Measurements from ENCODE around the gene NAV2. TPM values are rescaled to one million over a fixed set of nuclear protein-coding genes. Genes with fewer than 3 reads are reported as not detected.

NAV2 gene
- total and polyA plus RNA-seq, 4 experiments from 2014 or later = 1.1 to 6.2 (median 4.2) TPM; not detected in 1

GRCh38 chr11:19786644-19787043 lies 74.0 kb downstream of the NAV2 start:
- H3K27ac ChIP-seq (ENCODE audit: low read depth, low read length) = no peak overlapping the region
- Mint-ChIP-seq H3K4me3 (no peak overlapping the region), H3K4me1 (no peaks in the 10 kb centered on the region), H3K27ac (no peak overlapping the region), H3K27me3 (peaks cover 6 to 19% of the 10 kb centered on the region in 2 donors), H3K36me3 (no peaks in the 10 kb centered on the region), H3K9me3 (no peaks in the 10 kb centered on the region)
- H3K4me1 ChIP-seq (ENCODE audit: insufficient read depth, low read length) = no peaks in the 10 kb centered on the region
- no peaks in the 10 kb centered on the region for H3K36me3 ChIP-seq (ENCODE audit: insufficient read depth, low read length)
- H3K9me3 ChIP-seq (ENCODE audit: control insufficient read depth in 1 of 2, low read length in 2 of 2) = no peaks in the 10 kb centered on the region
- CTCF ChIA-PET (ENCODE audit: partially characterized antibody) = interaction anchor here (0.7 kb wide), 1 partner anchor 221 kb away, joined by 3 read pairs; no protein-coding TSS in a partner anchor
- DNase-seq = no peak
- intact Hi-C loops (cut with micrococcal nuclease) = no loop called here
- POLR2A ChIA-PET (ENCODE audit: partially characterized antibody) = no interaction called here
- H3K27me3 ChIP-seq (ENCODE audit: insufficient read depth, low read length) = no peaks in the 10 kb centered on the region
- H3K4me3 ChIP-seq (ENCODE audit: low read length in 2 of 2) = no peak overlapping the region

DNA sequence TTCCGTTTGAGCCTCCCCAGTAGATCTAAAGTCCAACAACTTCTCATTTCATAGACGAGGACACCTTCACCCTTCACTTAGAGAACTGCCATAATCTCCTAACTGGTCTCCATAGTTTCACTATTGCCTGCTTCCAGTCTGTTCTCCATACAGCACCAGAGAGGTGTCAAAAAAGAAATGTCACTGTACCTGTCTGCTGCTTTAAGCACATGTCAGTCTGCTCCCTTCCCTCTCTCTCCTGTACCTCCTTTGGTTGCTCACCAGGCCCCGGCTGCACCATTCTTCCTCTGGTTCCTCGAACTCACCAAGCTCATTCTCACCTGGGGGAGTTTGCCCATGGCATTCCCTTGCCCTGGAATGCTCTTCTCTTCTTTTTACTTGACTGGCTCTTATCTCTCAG lies 75.8 kb downstream of the NAV2 start:
- H3K36me3 ChIP-seq (ENCODE audit: insufficient read depth, low read length) = no peaks in the 10 kb centered on the region

DNA sequence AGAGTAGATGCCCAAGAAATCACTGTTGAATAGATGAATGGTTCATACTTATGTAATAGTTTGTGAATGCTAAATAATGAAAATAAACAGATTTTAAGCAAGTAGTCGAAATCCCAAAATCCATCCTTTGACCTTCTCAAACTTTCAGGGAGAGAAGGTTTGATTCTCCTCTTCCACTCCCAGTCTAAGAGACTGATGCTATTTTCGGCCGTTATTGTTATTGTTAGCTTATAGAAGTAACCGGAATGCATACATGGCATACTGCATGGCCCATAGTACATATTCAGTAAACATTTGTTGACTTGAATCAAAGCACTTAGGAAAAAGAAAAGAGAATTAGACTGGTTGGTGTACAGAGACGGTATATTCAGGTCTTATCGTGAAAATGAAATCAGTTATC lies 76.6 kb downstream of the NAV2 start:
- no peaks in the 10 kb centered on the region for H3K9me3 ChIP-seq (ENCODE audit: control insufficient read depth in 1 of 2, low read length in 2 of 2)
- H3K27ac ChIP-seq (ENCODE audit: low read depth, low read length) = no peak overlapping the region
- Mint-ChIP-seq H3K36me3 (no peaks in the 10 kb centered on the region), H3K4me3 (no peak overlapping the region), H3K9me3 (no peaks in the 10 kb centered on the region), H3K27me3 (peaks cover 11 to 19% of the 10 kb centered on the region in 2 donors), H3K27ac (no peak overlapping the region), H3K4me1 (no peaks in the 10 kb centered on the region)
- CTCF ChIA-PET (ENCODE audit: partially characterized antibody) = no interaction called here
- H3K36me3 ChIP-seq (ENCODE audit: insufficient read depth, low read length) = no peaks in the 10 kb centered on the region
- no peak for DNase-seq
- POLR2A ChIA-PET (ENCODE audit: partially characterized antibody) = no interaction called here
- H3K4me1 ChIP-seq (ENCODE audit: insufficient read depth, low read length) = no peaks in the 10 kb centered on the region
- no peaks in the 10 kb centered on the region for H3K27me3 ChIP-seq (ENCODE audit: insufficient read depth, low read length)
- H3K4me3 ChIP-seq (ENCODE audit: low read length in 2 of 2) = no peak overlapping the region
- intact Hi-C loops (cut with micrococcal nuclease) = no loop called here

More for the DNA sequence above, 75.8 kb downstream of the NAV2 start:
- H3K4me3 Mint-ChIP-seq = no peak overlapping the region
- Histone ChIP-seq H3K4me1 (ENCODE audit: insufficient read depth, low read length) (no peaks in the 10 kb centered on the region), H3K4me3 (ENCODE audit: low read length in 2 of 2) (no peak overlapping the region), H3K9me3 (ENCODE audit: control insufficient read depth in 1 of 2, low read length in 2 of 2) (no peaks in the 10 kb centered on the region), H3K27me3 (ENCODE audit: insufficient read depth, low read length) (no peaks in the 10 kb centered on the region), H3K27ac (ENCODE audit: low read depth, low read length) (no peak overlapping the region)
- CTCF ChIA-PET (ENCODE audit: partially characterized antibody) = no interaction called here
- no peaks in the 10 kb centered on the region for H3K4me1 Mint-ChIP-seq
- peaks cover 6 to 16% of the 10 kb centered on the region in 2 donors for H3K27me3 Mint-ChIP-seq
- POLR2A ChIA-PET (ENCODE audit: partially characterized antibody) = no interaction called here
- H3K27ac Mint-ChIP-seq = no peak overlapping the region
- intact Hi-C loops (cut with micrococcal nuclease) = no loop called here
- no peak for DNase-seq
- no peaks in the 10 kb centered on the region for H3K36me3 Mint-ChIP-seq
- no peaks in the 10 kb centered on the region for H3K9me3 Mint-ChIP-seq

- ChIA-PET POLR2A (ENCODE audit: partially characterized antibody) (no interaction called here), CTCF (ENCODE audit: partially characterized antibody) (no interaction called here)
- Mint-ChIP-seq H3K36me3 (no peaks in the 10 kb centered on the region), H3K27ac (no peak overlapping the region), H3K9me3 (no peaks in the 10 kb centered on the region), H3K4me3 (no peak overlapping the region), H3K27me3 (peaks cover 12 to 13% of the 10 kb centered on the region in 2 donors), H3K4me1 (no peaks in the 10 kb centered on the region)
- intact Hi-C loops (cut with micrococcal nuclease) = no loop called here
- H3K4me3 ChIP-seq (ENCODE audit: low read length in 2 of 2) = no peak overlapping the region
- H3K27ac ChIP-seq (ENCODE audit: low read depth, low read length) = no peak overlapping the region
- no peaks in the 10 kb centered on the region for H3K9me3 ChIP-seq (ENCODE audit: control insufficient read depth in 1 of 2, low read length in 2 of 2)
- H3K27me3 ChIP-seq (ENCODE audit: insufficient read depth, low read length) = no peaks in the 10 kb centered on the region
- no peaks in the 10 kb centered on the region for H3K36me3 ChIP-seq (ENCODE audit: insufficient read depth, low read length)
- H3K4me1 ChIP-seq (ENCODE audit: insufficient read depth, low read length) = no peaks in the 10 kb centered on the region
- DNase-seq = no peak
Observed at GRCh38 chr11:19789835-19790710, 77.4 kb downstream of the NAV2 start.

DNA sequence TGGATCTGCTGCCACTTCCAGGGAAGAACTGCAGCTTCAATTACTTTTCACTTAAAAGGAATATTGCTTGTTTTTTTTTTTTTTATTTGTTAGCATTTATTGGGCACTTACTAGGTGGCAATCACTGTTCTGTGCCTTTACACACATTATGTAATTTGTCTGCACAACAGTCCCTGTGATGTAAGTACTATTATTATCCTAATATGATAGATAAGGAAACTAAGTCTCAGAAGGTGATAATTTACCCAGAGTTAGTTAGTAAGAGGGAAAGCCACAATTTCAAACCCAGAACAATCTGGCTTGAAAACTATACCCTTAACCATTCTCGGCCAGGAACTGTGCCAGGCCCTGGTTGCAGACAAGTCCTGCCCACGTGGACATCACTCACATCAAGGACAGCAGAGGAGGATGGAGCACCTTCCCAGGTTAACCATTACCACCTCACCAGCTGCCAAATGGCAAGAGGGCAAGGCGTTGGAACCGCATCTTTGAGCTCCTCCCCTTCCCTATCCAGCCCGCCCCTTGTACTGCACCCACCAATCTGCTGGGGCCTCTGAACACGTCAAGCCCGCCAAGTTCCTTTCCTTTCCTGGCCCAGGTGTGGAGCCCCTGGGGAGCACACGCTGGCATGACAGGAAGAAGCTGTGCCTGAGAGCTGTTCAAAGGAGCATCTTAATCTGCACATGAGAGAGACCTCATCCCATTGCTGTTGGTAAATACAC lies 78.4 kb downstream of the NAV2 start:
- Histone ChIP-seq H3K27ac (ENCODE audit: low read depth, low read length) (no peak overlapping the region), H3K4me1 (ENCODE audit: insufficient read depth, low read length) (no peaks in the 10 kb centered on the region), H3K9me3 (ENCODE audit: control insufficient read depth in 1 of 2, low read length in 2 of 2) (no peaks in the 10 kb centered on the region), H3K36me3 (ENCODE audit: insufficient read depth, low read length) (no peaks in the 10 kb centered on the region), H3K4me3 (ENCODE audit: low read length in 2 of 2) (no peak overlapping the region), H3K27me3 (ENCODE audit: insufficient read depth, low read length) (no peaks in the 10 kb centered on the region)
- no peaks in the 10 kb centered on the region for H3K4me1 Mint-ChIP-seq
- H3K4me3 Mint-ChIP-seq = no peak overlapping the region
- H3K27ac Mint-ChIP-seq = no peak overlapping the region
- intact Hi-C loops (cut with micrococcal nuclease) = no loop called here
- CTCF ChIA-PET (ENCODE audit: partially characterized antibody) = no interaction called here
- H3K27me3 Mint-ChIP-seq = peaks cover 12% of the 10 kb centered on the region in 2 donors
- POLR2A ChIA-PET (ENCODE audit: partially characterized antibody) = no interaction called here
- H3K9me3 Mint-ChIP-seq = no peaks in the 10 kb centered on the region
- no peak for DNase-seq
- H3K36me3 Mint-ChIP-seq = no peaks in the 10 kb centered on the region

DNA sequence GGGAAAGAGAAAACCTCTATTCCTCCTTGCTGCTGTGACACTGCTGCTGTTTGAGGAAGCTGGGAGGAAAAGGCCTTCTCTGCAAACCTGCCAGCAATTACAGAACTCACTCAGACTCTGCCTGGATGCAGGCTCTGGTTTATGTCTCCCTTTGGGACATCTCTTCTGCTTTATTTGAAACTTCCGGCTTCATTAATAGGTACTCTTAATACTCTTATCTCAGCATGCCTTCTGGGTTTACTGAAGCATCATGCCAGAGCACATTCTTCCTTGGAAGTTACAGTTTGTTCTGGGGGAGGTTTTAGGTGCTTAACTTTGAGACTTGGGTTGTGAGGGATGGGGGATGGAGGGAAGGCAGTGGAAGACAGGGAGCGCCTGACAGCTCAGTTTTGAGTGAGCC lies 79.9 kb downstream of the NAV2 start:
- H3K27ac ChIP-seq (ENCODE audit: low read depth, low read length) = no peak overlapping the region
- no peaks in the 10 kb centered on the region for H3K36me3 ChIP-seq (ENCODE audit: insufficient read depth, low read length)
- no peak for DNase-seq
- Mint-ChIP-seq H3K27me3 (peaks cover 11 to 12% of the 10 kb centered on the region in 2 donors), H3K4me1 (no peaks in the 10 kb centered on the region), H3K9me3 (no peaks in the 10 kb centered on the region), H3K4me3 (no peak overlapping the region), H3K27ac (no peak overlapping the region), H3K36me3 (no peaks in the 10 kb centered on the region)
- no peaks in the 10 kb centered on the region for H3K4me1 ChIP-seq (ENCODE audit: insufficient read depth, low read length)
- H3K27me3 ChIP-seq (ENCODE audit: insufficient read depth, low read length) = no peaks in the 10 kb centered on the region
- H3K9me3 ChIP-seq (ENCODE audit: control insufficient read depth in 1 of 2, low read length in 2 of 2) = no peaks in the 10 kb centered on the region
- intact Hi-C loops (cut with micrococcal nuclease) = no loop called here
- ChIA-PET CTCF (ENCODE audit: partially characterized antibody) (interaction anchor here (0.9 kb wide), 1 partner anchor 14 kb away, joined by 3 read pairs; no protein-coding TSS in a partner anchor), POLR2A (ENCODE audit: partially characterized antibody) (no interaction called here)
- H3K4me3 ChIP-seq (ENCODE audit: low read length in 2 of 2) = no peak overlapping the region

DNA sequence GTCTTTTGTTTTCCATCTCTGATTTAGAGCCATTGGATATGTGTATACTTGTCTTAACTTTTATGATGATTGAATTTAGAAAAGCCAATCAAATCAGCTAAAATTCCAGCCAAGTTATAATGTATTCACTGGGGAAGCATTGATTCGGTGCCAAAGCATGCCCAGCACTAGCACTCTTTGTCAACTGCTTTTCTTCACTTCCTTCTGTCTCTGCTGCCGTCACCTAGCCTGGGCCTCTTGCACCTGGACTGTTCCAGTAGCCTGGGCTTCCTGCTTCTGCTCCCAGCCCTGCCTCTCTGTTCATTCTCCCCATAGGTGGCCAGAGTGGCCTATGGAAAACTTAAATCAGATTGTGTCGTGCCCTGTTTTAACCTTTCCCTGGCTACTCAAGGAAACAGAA lies 80.7 kb downstream of the NAV2 start:
- Mint-ChIP-seq H3K27ac (no peak overlapping the region), H3K4me3 (no peak overlapping the region), H3K36me3 (no peaks in the 10 kb centered on the region), H3K4me1 (no peaks in the 10 kb centered on the region), H3K27me3 (peaks cover 10% of the 10 kb centered on the region in 2 donors), H3K9me3 (no peaks in the 10 kb centered on the region)
- Histone ChIP-seq H3K4me3 (ENCODE audit: low read length in 2 of 2) (no peak overlapping the region), H3K27me3 (ENCODE audit: insufficient read depth, low read length) (no peaks in the 10 kb centered on the region), H3K9me3 (ENCODE audit: control insufficient read depth in 1 of 2, low read length in 2 of 2) (no peaks in the 10 kb centered on the region), H3K27ac (ENCODE audit: low read depth, low read length) (no peak overlapping the region), H3K4me1 (ENCODE audit: insufficient read depth, low read length) (no peaks in the 10 kb centered on the region), H3K36me3 (ENCODE audit: insufficient read depth, low read length) (no peaks in the 10 kb centered on the region)
- CTCF ChIA-PET (ENCODE audit: partially characterized antibody) = no interaction called here
- POLR2A ChIA-PET (ENCODE audit: partially characterized antibody) = no interaction called here
- intact Hi-C loops (cut with micrococcal nuclease) = no loop called here
- DNase-seq = no peak

All from CD4-positive, alpha-beta memory T cell (primary cell).